ENCODE results near the gene CCDC18. TPM values are rescaled to one million over a fixed set of nuclear protein-coding genes. Genes with fewer than 3 reads are reported as not detected.

Gene CCDC18
- total RNA-seq, 2 donors from 2014 or later, result 1.3 to 4.4 TPM

GRCh38 chr1:93140106-93140505, 40.4 kb upstream of the CCDC18 start:
- H3K27ac ChIP-seq, result no peak overlapping the region
- H3K9me3 ChIP-seq, result no peaks in the 10 kb centered on the region
- TF ChIP-seq POLR2A (IDR thresholded peaks at IDR 0.05) (no peak), CTCF (IDR thresholded peaks at IDR 0.05) (no peak)
- H3K4me1 ChIP-seq, result peaks cover 6% of the 10 kb centered on the region
- no peaks in the 10 kb centered on the region for H3K27me3 ChIP-seq
- 94 to 100% methylated on average over 1 of the region's 1 CpG for WGBS, 2 donors
- DNase-seq, result no peak
- no peak for ATAC-seq
- peaks cover 0 to 7% of the 10 kb centered on the region in 2 donors for H3K36me3 ChIP-seq (replicated peaks in 1 of 2; ENCODE audit: insufficient read depth in 1 of 2, low read depth in 2 of 2)
- intact Hi-C loops (cut with DNase I), result no loop called here
- no peak overlapping the region for H3K4me3 ChIP-seq

GRCh38 chr1:93142161-93142560, 38.4 kb upstream of the CCDC18 start:
- H3K9me3 ChIP-seq, result no peaks in the 10 kb centered on the region
- WGBS, 2 donors, result 94 to 95% methylated on average over 2 of the region's 2 CpGs
- no peak for DNase-seq

DNA sequence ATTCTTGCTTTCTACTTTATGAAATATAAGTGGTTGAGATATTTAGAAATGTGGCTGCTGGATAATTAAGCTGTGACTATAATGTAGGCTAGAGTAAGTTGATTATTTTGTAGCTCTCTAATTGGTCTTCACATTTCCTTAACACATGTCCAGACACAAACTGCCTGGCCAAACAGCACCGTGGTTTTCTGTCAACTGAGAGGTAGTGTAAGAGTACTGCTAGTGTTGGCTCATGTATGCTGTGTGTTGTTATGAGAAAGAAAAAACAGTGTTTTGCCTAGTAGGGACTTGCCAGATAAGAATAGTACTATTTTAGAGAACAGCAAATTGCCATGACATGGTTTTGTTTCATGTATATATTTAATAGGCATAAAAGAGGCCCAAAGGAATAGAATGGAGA, 37.4 kb upstream of the CCDC18 start:
- WGBS, 2 donors, result 61 to 62% methylated on average over 1 of the region's 1 CpG
- no peak for ATAC-seq
- Histone ChIP-seq H3K4me1 (peaks cover 6% of the 10 kb centered on the region), H3K36me3 (replicated peaks in 1 of 2; ENCODE audit: insufficient read depth in 1 of 2, low read depth in 2 of 2) (peaks cover 0 to 5% of the 10 kb centered on the region in 2 donors), H3K4me3 (no peak overlapping the region), H3K27me3 (no peaks in the 10 kb centered on the region), H3K27ac (no peak overlapping the region), H3K9me3 (no peaks in the 10 kb centered on the region)
- intact Hi-C loops (cut with DNase I), result no loop called here
- no peak for DNase-seq
- no peak for TF ChIP-seq POLR2A (IDR thresholded peaks at IDR 0.05)
- TF ChIP-seq CTCF (IDR thresholded peaks at IDR 0.05), result no peak

More at GRCh38 chr1:93142161-93142560, 38.4 kb upstream of the CCDC18 start:
- Histone ChIP-seq H3K27me3 (no peaks in the 10 kb centered on the region), H3K4me1 (peaks cover 6% of the 10 kb centered on the region), H3K36me3 (replicated peaks in 1 of 2; ENCODE audit: insufficient read depth in 1 of 2, low read depth in 2 of 2) (peaks cover 0 to 7% of the 10 kb centered on the region in 2 donors), H3K4me3 (no peak overlapping the region), H3K27ac (no peak overlapping the region)
- intact Hi-C loops (cut with DNase I), result no loop called here
- no peak for TF ChIP-seq POLR2A (IDR thresholded peaks at IDR 0.05)
- no peak for TF ChIP-seq CTCF (IDR thresholded peaks at IDR 0.05)
- no peak for ATAC-seq

DNA sequence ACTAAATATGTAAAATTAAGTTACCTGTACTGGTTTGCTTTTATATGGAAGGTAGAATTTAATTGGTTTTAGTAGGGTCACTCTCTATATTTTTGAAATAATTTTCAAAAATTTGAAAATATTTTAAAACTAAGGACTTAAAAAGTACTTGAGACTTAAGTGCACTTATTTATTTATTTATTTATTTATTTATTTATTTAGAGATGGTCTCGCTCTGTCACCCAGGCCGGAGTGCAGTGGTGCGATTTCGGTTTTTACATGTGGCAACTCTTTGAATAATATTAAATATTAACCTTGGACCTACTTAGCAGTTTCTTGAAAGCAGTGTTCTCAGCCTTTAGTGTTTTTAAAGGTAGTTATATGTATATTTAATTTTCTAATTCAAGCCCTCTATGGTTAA, 36.8 kb upstream of the CCDC18 start:
- ATAC-seq (no peak), DNase-seq (no peak)
- Histone ChIP-seq H3K4me3 (no peak overlapping the region), H3K36me3 (replicated peaks in 1 of 2; ENCODE audit: insufficient read depth in 1 of 2, low read depth in 2 of 2) (peaks cover 0 to 4% of the 10 kb centered on the region in 2 donors), H3K27me3 (no peaks in the 10 kb centered on the region), H3K4me1 (peaks cover 6% of the 10 kb centered on the region), H3K9me3 (no peaks in the 10 kb centered on the region), H3K27ac (no peak overlapping the region)
- TF ChIP-seq CTCF (IDR thresholded peaks at IDR 0.05) (no peak), POLR2A (IDR thresholded peaks at IDR 0.05) (no peak)
- 90 to 93% methylated on average over 4 of the region's 4 CpGs for WGBS, 2 donors
- intact Hi-C loops (cut with DNase I), result no loop called here

GRCh38 chr1:93148001-93148400, 32.5 kb upstream of the CCDC18 start:
- 24 to 30% methylated on average over 7 of the region's 7 CpGs for WGBS, 2 donors
- no peaks in the 10 kb centered on the region for H3K36me3 ChIP-seq (replicated peaks in 1 of 2; ENCODE audit: insufficient read depth in 1 of 2, low read depth in 2 of 2)
- intact Hi-C loops (cut with DNase I), result no loop called here
- DNase-seq, result no peak
- ATAC-seq, result no peak
- no peak overlapping the region for H3K4me3 ChIP-seq
- TF ChIP-seq CTCF (IDR thresholded peaks at IDR 0.05) (no peak), POLR2A (IDR thresholded peaks at IDR 0.05) (no peak)
- no peaks in the 10 kb centered on the region for H3K27me3 ChIP-seq
- peaks cover 6% of the 10 kb centered on the region for H3K4me1 ChIP-seq
- no peaks in the 10 kb centered on the region for H3K9me3 ChIP-seq
- H3K27ac ChIP-seq, result no peak overlapping the region

Data from body of pancreas (tissue), 4 donors.